ENCODE data around the gene PJA1.

GRCh38 chrX:69189576-69190371 lies 24.5 kb upstream of the PJA1 start:
- no peak for TF ChIP-seq CTCF (IDR thresholded peaks at IDR 0.05)
- no peak for TF ChIP-seq POLR2A (IDR thresholded peaks at IDR 0.05)

Data from body of pancreas (tissue), 4 donors.